ENCODE data around the gene DLGAP1. TPM values are rescaled to one million over a fixed set of nuclear protein-coding genes. Genes with fewer than 3 reads are reported as not detected.

The DLGAP1 gene
- total and polyA plus RNA-seq, 5 donors from 2014 or later = 0.11 to 5.4 (median 0.68) TPM

DNA sequence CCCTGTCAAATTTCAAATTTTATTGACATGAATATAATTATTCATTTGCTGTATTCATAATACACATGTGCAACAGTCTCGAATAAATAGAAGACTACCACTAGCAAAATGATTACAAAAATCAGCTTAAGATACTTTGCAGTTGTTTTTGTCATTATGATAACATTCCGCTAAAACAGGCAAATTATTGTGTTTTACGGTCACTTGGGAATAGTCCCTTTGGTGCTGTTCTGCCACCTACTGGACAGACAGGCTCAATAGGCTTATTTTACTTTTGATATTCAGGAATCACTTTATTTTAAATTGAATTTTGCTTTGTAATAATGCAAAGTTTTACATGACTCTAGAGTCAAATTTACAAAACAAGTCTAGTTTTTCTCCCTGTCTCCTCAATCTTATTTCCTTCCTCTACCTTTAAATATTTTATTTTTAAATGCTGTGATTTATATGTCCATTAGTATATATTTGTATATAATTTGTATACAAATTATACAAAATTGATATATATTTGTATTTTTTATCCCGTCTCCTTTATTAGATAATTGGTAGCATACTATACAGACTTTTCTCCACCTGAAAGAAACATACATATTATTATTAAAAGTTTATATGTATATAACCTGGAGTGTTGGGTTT, 456.3 kb downstream of the DLGAP1 start:
- Histone ChIP-seq H3K27ac (ENCODE audit: insufficient read depth, low read length, poor library complexity, severe bottlenecking) (no peak overlapping the region), H3K4me1 (ENCODE audit: control insufficient read depth, insufficient read depth, low read length, poor library complexity, severe bottlenecking) (no peaks in the 10 kb centered on the region), H3K36me3 (ENCODE audit: control insufficient read depth, insufficient read depth, low read length) (no peaks in the 10 kb centered on the region), H3K9me3 (ENCODE audit: control insufficient read depth in 2 of 2, low read length in 2 of 2) (no peaks in the 10 kb centered on the region), H3K4me3 (ENCODE audit: low read depth, low read length) (no peak overlapping the region), H3K27me3 (ENCODE audit: control insufficient read depth, insufficient read depth, low read length) (no peaks in the 10 kb centered on the region)
- no peaks in the 10 kb centered on the region for H3K9me3 Mint-ChIP-seq
- DNase-seq = peak in 1 of 3 donors; percentile 29
- no peaks in the 10 kb centered on the region for H3K36me3 Mint-ChIP-seq
- H3K4me3 Mint-ChIP-seq = no peak overlapping the region
- no peak for ATAC-seq (ENCODE audit: low read depth in 2 of 2)
- H3K4me1 Mint-ChIP-seq = no peaks in the 10 kb centered on the region
- peaks cover 6% of the 10 kb centered on the region for H3K27me3 Mint-ChIP-seq
- H3K27ac Mint-ChIP-seq = no peak overlapping the region

DNA sequence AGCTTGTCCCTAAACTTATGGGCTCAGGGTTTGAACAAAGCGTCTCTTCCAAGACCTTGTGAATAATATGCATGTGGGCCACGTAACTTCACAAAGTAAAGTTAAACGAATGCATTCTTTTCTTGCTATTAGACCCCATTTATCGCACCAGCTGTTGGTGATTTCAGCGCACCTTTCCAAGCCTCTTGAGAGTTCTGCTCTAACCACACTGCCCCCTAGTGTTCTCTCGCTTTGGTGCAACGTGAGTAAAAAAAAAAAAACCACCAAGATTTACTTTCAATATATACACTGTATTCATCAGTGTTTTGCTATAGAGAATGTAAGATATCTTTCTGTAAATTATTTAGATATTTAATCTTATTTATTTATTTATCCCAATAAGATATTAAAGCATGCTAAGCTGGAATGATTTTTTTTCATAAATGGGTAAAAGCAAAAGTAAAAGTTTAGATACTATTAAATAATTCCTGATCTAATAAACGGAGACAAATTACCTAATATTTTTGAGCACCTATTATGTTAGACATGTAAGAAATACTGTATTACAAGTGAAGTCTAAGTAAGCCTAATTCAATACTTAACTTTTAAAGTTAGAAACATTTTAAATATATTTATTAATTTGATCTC, 459.5 kb downstream of the DLGAP1 start:
- Histone ChIP-seq H3K36me3 (ENCODE audit: control insufficient read depth, insufficient read depth, low read length) (no peaks in the 10 kb centered on the region), H3K9me3 (ENCODE audit: control insufficient read depth in 2 of 2, low read length in 2 of 2) (no peaks in the 10 kb centered on the region), H3K27ac (ENCODE audit: insufficient read depth, low read length, poor library complexity, severe bottlenecking) (no peak overlapping the region), H3K4me1 (ENCODE audit: control insufficient read depth, insufficient read depth, low read length, poor library complexity, severe bottlenecking) (no peaks in the 10 kb centered on the region), H3K4me3 (ENCODE audit: low read depth, low read length) (no peak overlapping the region), H3K27me3 (ENCODE audit: control insufficient read depth, insufficient read depth, low read length) (no peaks in the 10 kb centered on the region)
- H3K36me3 Mint-ChIP-seq = no peaks in the 10 kb centered on the region
- ATAC-seq (ENCODE audit: low read depth in 2 of 2) (peak in 1 of 2 donors; percentile 62), DNase-seq (peak; percentile 1 to 85 (median 41))
- no peaks in the 10 kb centered on the region for H3K9me3 Mint-ChIP-seq
- H3K4me1 Mint-ChIP-seq = no peaks in the 10 kb centered on the region
- H3K4me3 Mint-ChIP-seq = no peak overlapping the region
- H3K27me3 Mint-ChIP-seq = peaks cover 6% of the 10 kb centered on the region
- H3K27ac Mint-ChIP-seq = no peak overlapping the region

GRCh38 chr18:3993941-3994687, 461.0 kb downstream of the DLGAP1 start:
- Mint-ChIP-seq H3K4me3 (no peak overlapping the region), H3K27me3 (no peaks in the 10 kb centered on the region), H3K9me3 (no peaks in the 10 kb centered on the region), H3K4me1 (no peaks in the 10 kb centered on the region), H3K36me3 (no peaks in the 10 kb centered on the region), H3K27ac (no peak overlapping the region)
- Histone ChIP-seq H3K9me3 (ENCODE audit: control insufficient read depth in 2 of 2, low read length in 2 of 2) (no peaks in the 10 kb centered on the region), H3K4me3 (ENCODE audit: low read depth, low read length) (no peak overlapping the region), H3K36me3 (ENCODE audit: control insufficient read depth, insufficient read depth, low read length) (no peaks in the 10 kb centered on the region), H3K27ac (ENCODE audit: insufficient read depth, low read length, poor library complexity, severe bottlenecking) (no peak overlapping the region), H3K4me1 (ENCODE audit: control insufficient read depth, insufficient read depth, low read length, poor library complexity, severe bottlenecking) (no peaks in the 10 kb centered on the region), H3K27me3 (ENCODE audit: control insufficient read depth, insufficient read depth, low read length) (no peaks in the 10 kb centered on the region)
- ATAC-seq (ENCODE audit: low read depth in 2 of 2) = no peak
- DNase-seq = no peak

DNA sequence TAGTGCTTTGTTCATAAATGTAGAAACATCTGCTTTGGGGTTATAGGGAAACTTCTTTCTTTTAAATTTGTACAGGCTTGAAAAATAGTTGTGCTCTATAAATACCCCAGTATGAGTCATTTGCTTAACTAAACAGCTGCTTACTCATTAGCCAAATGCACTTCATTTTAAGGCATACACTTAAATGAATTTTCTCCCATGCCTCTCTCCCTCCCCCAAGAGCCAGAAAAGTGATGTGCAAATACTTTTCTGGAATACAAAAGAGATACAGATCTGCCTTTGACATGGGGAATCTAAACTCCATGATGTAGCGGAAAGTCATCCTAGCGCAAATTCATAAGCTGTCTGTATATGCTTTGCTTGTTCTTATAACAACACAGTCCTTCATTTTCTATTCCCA, 469.4 kb downstream of the DLGAP1 start:
- H3K27me3 ChIP-seq (ENCODE audit: control insufficient read depth, insufficient read depth, low read length) = no peaks in the 10 kb centered on the region
- DNase-seq = no peak
- Mint-ChIP-seq H3K4me3 (no peak overlapping the region), H3K27me3 (no peaks in the 10 kb centered on the region), H3K9me3 (no peaks in the 10 kb centered on the region), H3K4me1 (peaks cover 5 to 18% (median 7%) of the 10 kb centered on the region in 4 donors), H3K27ac (peak overlapping the region in 1 of 3 donors; percentile 11), H3K36me3 (no peaks in the 10 kb centered on the region)
- H3K36me3 ChIP-seq (ENCODE audit: control insufficient read depth, insufficient read depth, low read length) = no peaks in the 10 kb centered on the region
- H3K9me3 ChIP-seq (ENCODE audit: control insufficient read depth in 2 of 2, low read length in 2 of 2) = no peaks in the 10 kb centered on the region
- no peak for ATAC-seq (ENCODE audit: low read depth in 2 of 2)
- peak overlapping the region; percentile 46 for H3K4me3 ChIP-seq (ENCODE audit: low read depth, low read length)
- no peak overlapping the region for H3K27ac ChIP-seq (ENCODE audit: insufficient read depth, low read length, poor library complexity, severe bottlenecking)
- no peaks in the 10 kb centered on the region for H3K4me1 ChIP-seq (ENCODE audit: control insufficient read depth, insufficient read depth, low read length, poor library complexity, severe bottlenecking)

DNA sequence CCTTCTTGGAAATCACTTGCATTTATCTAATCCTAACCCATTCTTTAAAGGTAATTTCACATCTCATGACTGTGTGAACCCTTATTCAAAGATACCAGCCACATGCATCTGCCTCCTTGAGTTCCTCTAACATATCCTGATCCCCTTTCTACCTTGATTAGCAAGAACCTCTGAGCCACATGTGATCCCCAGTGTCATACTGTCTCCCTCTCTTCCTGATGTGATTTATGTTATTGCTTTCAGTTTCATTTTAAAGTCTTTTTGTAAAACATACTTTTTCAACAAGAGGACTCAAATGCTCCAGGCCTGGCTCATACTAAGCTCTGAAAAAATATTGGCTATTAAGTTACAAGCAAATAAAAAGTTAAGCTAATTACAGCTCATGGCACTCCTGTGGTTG, 470.1 kb downstream of the DLGAP1 start:
- Histone ChIP-seq H3K4me3 (ENCODE audit: low read depth, low read length) (peak overlapping the region; percentile 46), H3K27me3 (ENCODE audit: control insufficient read depth, insufficient read depth, low read length) (no peaks in the 10 kb centered on the region), H3K4me1 (ENCODE audit: control insufficient read depth, insufficient read depth, low read length, poor library complexity, severe bottlenecking) (no peaks in the 10 kb centered on the region), H3K36me3 (ENCODE audit: control insufficient read depth, insufficient read depth, low read length) (no peaks in the 10 kb centered on the region), H3K9me3 (ENCODE audit: control insufficient read depth in 2 of 2, low read length in 2 of 2) (no peaks in the 10 kb centered on the region), H3K27ac (ENCODE audit: insufficient read depth, low read length, poor library complexity, severe bottlenecking) (no peak overlapping the region)
- Mint-ChIP-seq H3K27ac (peak overlapping the region in 1 of 3 donors; percentile 11), H3K4me1 (peaks cover 5 to 18% (median 7%) of the 10 kb centered on the region in 4 donors), H3K36me3 (no peaks in the 10 kb centered on the region), H3K27me3 (no peaks in the 10 kb centered on the region), H3K9me3 (peaks cover 0 to 2% (median 0%) of the 10 kb centered on the region in 7 donors), H3K4me3 (peak overlapping the region in 2 of 4 donors; percentile 15 to 34)
- peak in 1 of 3 donors; percentile 47 for DNase-seq
- no peak for ATAC-seq (ENCODE audit: low read depth in 2 of 2)

GRCh38 chr18:3984163-3984757, 470.8 kb downstream of the DLGAP1 start:
- DNase-seq = no peak
- H3K4me1 ChIP-seq (ENCODE audit: control insufficient read depth, insufficient read depth, low read length, poor library complexity, severe bottlenecking) = no peaks in the 10 kb centered on the region
- no peaks in the 10 kb centered on the region for H3K36me3 Mint-ChIP-seq
- no peaks in the 10 kb centered on the region for H3K36me3 ChIP-seq (ENCODE audit: control insufficient read depth, insufficient read depth, low read length)
- H3K4me3 Mint-ChIP-seq = no peak overlapping the region
- peak overlapping the region in 2 of 3 donors; percentile 8 to 11 for H3K27ac Mint-ChIP-seq
- no peak for ATAC-seq (ENCODE audit: low read depth in 2 of 2)
- peaks cover 2 to 3% of the 10 kb centered on the region in 2 experiments for H3K9me3 ChIP-seq (ENCODE audit: control insufficient read depth in 2 of 2, low read length in 2 of 2)
- H3K4me3 ChIP-seq (ENCODE audit: low read depth, low read length) = no peak overlapping the region
- H3K9me3 Mint-ChIP-seq = peaks cover 0 to 5% (median 0%) of the 10 kb centered on the region in 7 donors
- H3K27me3 ChIP-seq (ENCODE audit: control insufficient read depth, insufficient read depth, low read length) = no peaks in the 10 kb centered on the region
- peaks cover 5 to 18% (median 7%) of the 10 kb centered on the region in 4 donors for H3K4me1 Mint-ChIP-seq
- H3K27ac ChIP-seq (ENCODE audit: insufficient read depth, low read length, poor library complexity, severe bottlenecking) = no peak overlapping the region
- H3K27me3 Mint-ChIP-seq = no peaks in the 10 kb centered on the region

DNA sequence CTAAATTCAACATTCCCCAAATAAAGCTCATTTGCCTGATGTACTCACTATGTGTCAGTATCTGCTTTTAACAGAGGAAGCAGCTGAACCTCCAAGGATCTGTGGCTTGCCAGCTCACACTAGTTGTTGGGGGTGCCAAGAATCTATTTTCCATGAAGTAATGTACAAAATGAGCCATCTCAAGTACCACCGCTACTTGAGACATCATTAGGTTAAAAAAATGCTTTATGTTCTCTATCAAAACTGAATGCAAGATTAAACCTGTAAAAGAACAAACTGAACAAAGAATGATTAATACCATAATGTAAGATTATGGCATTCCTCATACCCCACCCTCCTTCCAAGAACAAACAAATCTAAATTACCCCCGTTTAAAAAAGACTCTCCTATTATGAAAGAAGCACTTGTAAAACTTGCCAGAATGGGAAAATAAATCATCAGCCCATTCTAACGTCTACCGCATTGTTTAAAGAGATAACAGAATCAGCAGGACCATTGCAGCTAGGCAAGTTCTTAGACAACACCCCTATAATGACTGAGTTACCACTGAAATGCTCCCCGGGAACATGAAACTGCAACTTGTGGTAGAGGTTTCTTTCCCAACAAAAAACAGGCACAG, 471.6 kb downstream of the DLGAP1 start:
- ATAC-seq (ENCODE audit: low read depth in 2 of 2) = no peak
- H3K27ac Mint-ChIP-seq = no peak overlapping the region

More for the DNA sequence above, 471.6 kb downstream of the DLGAP1 start:
- no peak overlapping the region for H3K4me3 Mint-ChIP-seq
- H3K4me3 ChIP-seq (ENCODE audit: low read depth, low read length) = no peak overlapping the region
- H3K36me3 Mint-ChIP-seq = no peaks in the 10 kb centered on the region
- H3K9me3 Mint-ChIP-seq = peaks cover 0 to 11% (median 2%) of the 10 kb centered on the region in 7 donors
- H3K4me1 Mint-ChIP-seq = peaks cover 5 to 18% (median 7%) of the 10 kb centered on the region in 4 donors
- H3K27ac ChIP-seq (ENCODE audit: insufficient read depth, low read length, poor library complexity, severe bottlenecking) = no peak overlapping the region
- peaks cover 4 to 9% of the 10 kb centered on the region in 2 experiments for H3K9me3 ChIP-seq (ENCODE audit: control insufficient read depth in 2 of 2, low read length in 2 of 2)
- no peaks in the 10 kb centered on the region for H3K27me3 ChIP-seq (ENCODE audit: control insufficient read depth, insufficient read depth, low read length)
- no peaks in the 10 kb centered on the region for H3K36me3 ChIP-seq (ENCODE audit: control insufficient read depth, insufficient read depth, low read length)
- no peaks in the 10 kb centered on the region for H3K4me1 ChIP-seq (ENCODE audit: control insufficient read depth, insufficient read depth, low read length, poor library complexity, severe bottlenecking)
- H3K27me3 Mint-ChIP-seq = no peaks in the 10 kb centered on the region
- DNase-seq = no peak

All from CD4-positive, CD25-positive, alpha-beta regulatory T cell (primary cell).